Keratinocyte (primary cell): ENCODE measurements around the gene PUS3.

ENCODE experiments used
- CTCF ChIP-seq, 3 experiments: IDR thresholded peaks in 1 of 3; conservative IDR thresholded peaks in 1 of 3; optimal IDR thresholded peaks in 1 of 3; 2 replicates in 2 of 3; 3 replicates in 1 of 3; pipeline versions ENCODE3 to v1.5.1; 2011; ENCODE audit warnings: low read length in 3 of 3, mild to moderate bottlenecking in 3 of 3, moderate library complexity in 2 of 3, control low read depth in 1 of 3, inconsistent platforms in 1 of 3; ENCODE audit not compliant: insufficient read depth in 2 of 3; ENCODE audit errors: extremely low read depth in 1 of 3
- EZH2 ChIP-seq: IDR thresholded peaks from one replicate; pipeline ENCODE4 v1.6.1; 2012; ENCODE audit warnings: inconsistent platforms, mild to moderate bottlenecking, low read length, moderate library complexity

GRCh38 chr11:125902927-125903710 lies at the start of gene PUS3:
- no peak for TF ChIP-seq CTCF (optimal IDR thresholded peaks at IDR 0.05 in 1 of 3, IDR thresholded peaks at IDR 0.05 in 1 of 3, conservative IDR thresholded peaks at IDR 0.05 in 1 of 3; ENCODE audit: extremely low read depth in 1 of 3, insufficient read depth in 2 of 3, low read length in 3 of 3)
- TF ChIP-seq EZH2, result no peak
